HEK293 (cell line): Measurements from ENCODE around the gene ATP6V1F.
A peak's percentile ranks its signal among the peaks of the same experiment; 100 is the strongest.

Experiments
- CTCF ChIA-PET: fragments of 350-600 bp; formaldehyde crosslinking; extraction: SDS; loops from one replicate; lab custom pipeline; 2021; ENCODE audit warnings: antibody characterized with exemption; lab: Yijun Ruan, JAX
- POLR2A ChIA-PET: fragments of 300-600 bp; formaldehyde crosslinking; extraction: SDS; loops from one replicate; lab custom pipeline; 2020; ENCODE audit warnings: antibody characterized with exemption, inconsistent platforms; lab: Yijun Ruan, JAX
- H3K27ac ChIP-seq: fragments of 200-500 bp; sonication (Bioruptor generic); 2 replicates; pipeline ENCODE4 v1.5.1; 2014; ENCODE audit warnings: low read depth, low read length, control low read depth, inconsistent platforms; ENCODE audit errors: extremely low read depth
- H3K36me3 ChIP-seq, 2 experiments: fragments of 200-500 bp in 1 of 2; sonication (Bioruptor generic) in 1 of 2; 1 replicate in 1 of 2; 2 replicates in 1 of 2; pipeline ENCODE4 v1.5.1; 2014 to 2017; ENCODE audit warnings: inconsistent platforms in 2 of 2, low read length in 2 of 2; ENCODE audit not compliant: control insufficient read depth in 2 of 2, insufficient read depth in 1 of 2
- H3K4me1 ChIP-seq: fragments of 200-500 bp; sonication (Bioruptor generic); 2 replicates; pipeline ENCODE4 v1.5.1; 2014; ENCODE audit warnings: mild to moderate bottlenecking, low read length, inconsistent platforms; ENCODE audit not compliant: control insufficient read depth, insufficient read depth
- H3K4me3 ChIP-seq: 2 replicates; pipeline ENCODE4 v1.5.1; 2011; ENCODE audit warnings: low read depth, mild to moderate bottlenecking, control low read depth, low read length, moderate library complexity
- H3K9me3 ChIP-seq: fragments of 200-500 bp; sonication (Bioruptor generic); 2 replicates; pipeline ENCODE4 v1.5.1; 2014; ENCODE audit warnings: low read depth, low read length, inconsistent platforms; ENCODE audit not compliant: control insufficient read depth, insufficient read depth
- KLF8 ChIP-seq: fragments of 450-650 bp; formaldehyde crosslinking; IDR thresholded peaks from 2 replicates; pipeline ENCODE4 v1.5.1; 2016; ENCODE audit warnings: missing biosample characterization, missing genetic modification characterization
- PRDM1 ChIP-seq: fragments of 450-650 bp; formaldehyde crosslinking; IDR thresholded peaks from 2 replicates; pipeline ENCODE4; 2016; ENCODE audit warnings: missing biosample characterization, missing genetic modification characterization
- SCRT2 ChIP-seq: fragments of 450-650 bp; formaldehyde crosslinking; IDR thresholded peaks from 2 replicates; pipeline ENCODE4 v1.5.1; 2016; ENCODE audit warnings: missing biosample characterization, missing genetic modification characterization
- ZIC2 ChIP-seq: fragments of 450-650 bp; formaldehyde crosslinking; IDR thresholded peaks from 2 replicates; pipeline ENCODE4 v1.5.1; 2016; ENCODE audit warnings: missing biosample characterization, missing genetic modification characterization
- ZNF214 ChIP-seq: fragments of 450-650 bp; formaldehyde crosslinking; IDR thresholded peaks from 2 replicates; pipeline ENCODE4 v1.5.1; 2017; ENCODE audit warnings: missing biosample characterization, mild to moderate bottlenecking, missing genetic modification characterization, borderline replicate concordance
- ZNF248 ChIP-seq: fragments of 450-650 bp; formaldehyde crosslinking; IDR thresholded peaks from 2 replicates; pipeline ENCODE4 v1.5.1; 2017; ENCODE audit warnings: missing biosample characterization, missing genetic modification characterization
- ZNF449 ChIP-seq: fragments of 450-650 bp; formaldehyde crosslinking; IDR thresholded peaks from 2 replicates; pipeline ENCODE4 v1.5.1; 2017; ENCODE audit warnings: missing biosample characterization, mild to moderate bottlenecking, missing genetic modification characterization, moderate library complexity
- ZNF701 ChIP-seq: fragments of 450-650 bp; formaldehyde crosslinking; IDR thresholded peaks from 2 replicates; pipeline ENCODE4 v1.5.1; 2016; ENCODE audit warnings: missing biosample characterization, missing genetic modification characterization
- TF ChIP-seq, protein P1 (sequence below): fragments of 450-650 bp; formaldehyde crosslinking; IDR thresholded peaks from 2 replicates; pipeline ENCODE4 v1.5.1; 2017; ENCODE audit warnings: missing biosample characterization, missing genetic modification characterization
- TF ChIP-seq, protein P2 (sequence below): fragments of 450-650 bp; formaldehyde crosslinking; IDR thresholded peaks from 2 replicates; pipeline ENCODE4 v1.5.1; 2017; ENCODE audit warnings: missing biosample characterization, missing genetic modification characterization

The ATP6V1F gene

DNA sequence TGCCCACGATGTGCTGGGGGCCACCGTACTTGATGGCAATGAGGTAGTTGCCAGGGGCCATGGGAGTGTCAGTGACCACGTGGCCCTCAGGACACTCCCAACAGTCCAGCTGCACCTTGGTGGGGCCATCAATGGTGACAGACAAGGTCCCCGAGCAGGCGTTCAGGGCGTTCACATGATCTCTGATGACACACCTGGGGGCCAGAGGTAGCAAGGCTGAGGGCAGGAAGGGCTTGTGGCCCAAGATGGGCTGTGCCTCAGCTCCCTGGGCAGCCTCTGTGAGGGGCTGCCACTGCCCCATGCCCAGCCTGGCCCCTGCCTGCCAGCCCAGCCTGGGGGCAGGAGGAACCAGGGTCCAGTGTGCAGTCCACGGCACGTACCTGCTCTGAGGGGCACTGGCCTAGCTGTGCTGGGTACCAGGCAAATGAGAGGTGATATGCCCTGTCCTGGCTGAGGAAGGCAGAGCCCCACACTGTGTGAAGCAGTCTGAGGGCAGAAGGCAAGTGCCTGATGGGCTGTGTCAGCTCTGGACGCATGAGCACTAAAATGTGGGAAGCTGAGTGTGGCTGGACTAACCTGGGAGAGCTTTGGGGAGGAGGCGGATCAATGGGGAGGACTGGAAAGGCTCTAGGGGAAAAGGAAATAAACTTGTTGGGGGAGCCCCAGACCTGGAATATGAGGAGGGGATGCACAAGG, 51.4 kb downstream of the ATP6V1F start:
- no peak overlapping the region for H3K4me3 ChIP-seq
- TF ChIP-seq, protein P1, sequence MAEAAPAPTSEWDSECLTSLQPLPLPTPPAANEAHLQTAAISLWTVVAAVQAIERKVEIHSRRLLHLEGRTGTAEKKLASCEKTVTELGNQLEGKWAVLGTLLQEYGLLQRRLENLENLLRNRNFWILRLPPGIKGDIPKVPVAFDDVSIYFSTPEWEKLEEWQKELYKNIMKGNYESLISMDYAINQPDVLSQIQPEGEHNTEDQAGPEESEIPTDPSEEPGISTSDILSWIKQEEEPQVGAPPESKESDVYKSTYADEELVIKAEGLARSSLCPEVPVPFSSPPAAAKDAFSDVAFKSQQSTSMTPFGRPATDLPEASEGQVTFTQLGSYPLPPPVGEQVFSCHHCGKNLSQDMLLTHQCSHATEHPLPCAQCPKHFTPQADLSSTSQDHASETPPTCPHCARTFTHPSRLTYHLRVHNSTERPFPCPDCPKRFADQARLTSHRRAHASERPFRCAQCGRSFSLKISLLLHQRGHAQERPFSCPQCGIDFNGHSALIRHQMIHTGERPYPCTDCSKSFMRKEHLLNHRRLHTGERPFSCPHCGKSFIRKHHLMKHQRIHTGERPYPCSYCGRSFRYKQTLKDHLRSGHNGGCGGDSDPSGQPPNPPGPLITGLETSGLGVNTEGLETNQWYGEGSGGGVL, result no peak
- TF ChIP-seq, protein P2, sequence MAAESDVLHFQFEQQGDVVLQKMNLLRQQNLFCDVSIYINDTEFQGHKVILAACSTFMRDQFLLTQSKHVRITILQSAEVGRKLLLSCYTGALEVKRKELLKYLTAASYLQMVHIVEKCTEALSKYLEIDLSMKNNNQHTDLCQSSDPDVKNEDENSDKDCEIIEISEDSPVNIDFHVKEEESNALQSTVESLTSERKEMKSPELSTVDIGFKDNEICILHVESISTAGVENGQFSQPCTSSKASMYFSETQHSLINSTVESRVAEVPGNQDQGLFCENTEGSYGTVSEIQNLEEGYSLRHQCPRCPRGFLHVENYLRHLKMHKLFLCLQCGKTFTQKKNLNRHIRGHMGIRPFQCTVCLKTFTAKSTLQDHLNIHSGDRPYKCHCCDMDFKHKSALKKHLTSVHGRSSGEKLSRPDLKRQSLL (tag by site-specific recombination), result no peak
- TF ChIP-seq, all 188 proteins: peak for 0
- Histone ChIP-seq H3K27ac (no peak overlapping the region), H3K9me3 (no peaks in the 10 kb centered on the region), H3K36me3 (no peaks in the 10 kb centered on the region), H3K4me1 (no peaks in the 10 kb centered on the region)
- ChIA-PET POLR2A (no interaction called here), CTCF (no interaction called here)

DNA sequence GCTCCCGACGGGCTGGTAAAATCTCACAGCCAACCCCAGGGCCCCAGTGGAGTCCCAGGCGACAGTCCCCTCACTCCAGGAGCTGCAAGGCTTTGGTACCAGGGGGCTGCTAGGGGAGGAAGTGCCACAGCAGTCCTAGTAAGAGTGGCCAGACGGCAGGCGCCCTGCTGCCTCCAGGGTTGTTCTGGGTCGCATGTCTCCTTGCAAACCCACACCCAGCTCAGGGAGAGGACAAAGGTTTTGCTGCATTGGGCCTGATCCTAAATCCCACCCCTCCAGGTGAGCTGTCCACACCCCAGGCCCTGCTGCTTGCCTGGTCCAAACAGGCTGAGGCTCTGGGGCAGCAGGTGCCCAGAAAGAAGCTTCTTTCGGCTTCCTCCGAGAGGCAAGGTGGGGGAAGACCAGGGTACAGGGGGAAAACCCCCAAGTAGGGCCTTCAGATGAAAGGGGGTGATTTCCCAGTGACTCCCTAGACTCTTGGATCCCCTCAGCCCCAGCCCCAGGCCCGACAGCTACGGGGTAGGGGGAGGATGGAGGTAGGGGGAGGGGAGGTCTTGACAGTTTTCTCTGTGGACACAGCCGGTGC, 52.0 kb downstream of the ATP6V1F start:
- Histone ChIP-seq H3K36me3 (no peaks in the 10 kb centered on the region), H3K27ac (no peak overlapping the region), H3K4me3 (no peak overlapping the region), H3K9me3 (no peaks in the 10 kb centered on the region), H3K4me1 (no peaks in the 10 kb centered on the region)
- ChIA-PET CTCF (no interaction called here), POLR2A (no interaction called here)
- TF ChIP-seq KLF8 (no peak), SCRT2 (tag by site-specific recombination) (no peak), ZIC2 (tag by site-specific recombination) (0 out of 2 replicates have a peak, but pooled peaks have one; percentile 33), PRDM1 (no peak), ZNF248 (tag by site-specific recombination) (no peak), ZNF214 (tag by site-specific recombination) (no peak)

- TF ChIP-seq ZNF449 (tag by site-specific recombination) (no peak), ZNF701 (no peak)
- H3K4me1 ChIP-seq, result no peaks in the 10 kb centered on the region
- POLR2A ChIA-PET, result no interaction called here
- no peaks in the 10 kb centered on the region for H3K9me3 ChIP-seq
- no peak overlapping the region for H3K27ac ChIP-seq
- no peaks in the 10 kb centered on the region for H3K36me3 ChIP-seq
- H3K4me3 ChIP-seq, result no peak overlapping the region
- CTCF ChIA-PET, result no interaction called here
These were observed 52.7 kb downstream of the ATP6V1F start for GRCh38 chr7:128915271-128915819.
